Sciatic nerve (tissue), 2 donors: ENCODE data around the gene GSTK1. TPM values are rescaled to one million over a fixed set of nuclear protein-coding genes. Genes with fewer than 3 reads are reported as not detected.
"Not testable (repeated sequence)": the region's sequence is repeated elsewhere in the genome, so short reads cannot be mapped to it uniquely, and the experiment has no call there.

Experiments
- ATAC-seq: fragments of 200-7000 bp; cut with Tn5 transposase; one replicate; pipeline ENCODE4 v1.9.1; 2020; ENCODE audit warnings: mild to moderate bottlenecking, moderate library complexity
- DNase-seq: peaks from one replicate; pipeline ENCODE4 v3.0.0-alpha.2; 2020; ENCODE audit warnings: low spot score
- intact Hi-C: fragments of 100-400 bp; cut with DNase I; formaldehyde crosslinking; loops from one replicate; pipeline ENCODE4 v1.14.2; 2022
- total RNA-seq: library from RNA; stranded (reverse); fragmentation: NEBNext Ultra II Directional; extraction: Animal tissue kit (Norgen Biotek cat#: 25700); gene quantifications from one replicate; pipeline ENCODE4 v1.2.1, GENCODE V29; 2021
- donor health status: DM: no; HTN: no; CAD: no.
- donor health status: DM: no; HTN: no; CAD: no.

GSTK1 gene
- total RNA-seq, 1 donor from 2014 or later: 155 TPM

DNA sequence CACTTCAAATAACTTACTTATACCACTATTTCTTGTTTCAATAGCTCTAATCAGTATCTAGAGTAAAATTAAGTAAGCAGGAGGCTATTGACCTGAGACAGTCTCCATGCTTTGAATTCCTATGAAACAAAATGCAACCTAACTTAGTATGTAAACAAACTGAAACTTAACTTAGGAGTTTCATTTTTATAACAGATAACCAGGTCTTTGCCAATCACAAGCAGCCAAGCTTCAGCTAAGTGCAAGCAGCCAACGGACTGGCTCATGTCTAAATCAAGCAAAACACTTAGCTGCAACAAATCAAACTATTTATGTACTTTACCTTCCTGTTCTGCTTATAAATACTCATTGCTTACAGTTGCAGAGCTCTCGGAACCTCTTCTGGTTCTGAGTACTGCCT lies 4.4 kb upstream of the GSTK1 start:
- ATAC-seq (no peak), DNase-seq (no peak)
- intact Hi-C loops: no loop called here

DNA sequence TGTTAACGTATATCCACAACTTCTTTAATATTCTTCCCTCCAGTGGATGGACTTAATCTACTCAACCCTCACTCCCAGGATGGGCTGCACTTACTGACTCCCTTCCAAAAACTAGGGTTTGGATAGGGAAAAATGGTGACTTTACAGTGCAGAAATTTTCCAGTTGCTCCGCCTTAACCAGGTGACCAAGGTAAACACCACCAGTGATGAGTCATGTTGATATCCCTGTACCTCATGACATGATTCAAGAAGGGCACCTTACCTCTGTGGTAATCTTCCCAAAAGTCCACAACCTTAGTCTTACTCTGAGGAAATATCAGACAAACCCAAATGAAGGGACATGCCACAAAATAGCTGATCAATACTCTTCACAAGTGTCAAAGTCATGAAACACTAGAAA lies 3.5 kb upstream of the GSTK1 start:
- intact Hi-C loops: no loop called here

DNA sequence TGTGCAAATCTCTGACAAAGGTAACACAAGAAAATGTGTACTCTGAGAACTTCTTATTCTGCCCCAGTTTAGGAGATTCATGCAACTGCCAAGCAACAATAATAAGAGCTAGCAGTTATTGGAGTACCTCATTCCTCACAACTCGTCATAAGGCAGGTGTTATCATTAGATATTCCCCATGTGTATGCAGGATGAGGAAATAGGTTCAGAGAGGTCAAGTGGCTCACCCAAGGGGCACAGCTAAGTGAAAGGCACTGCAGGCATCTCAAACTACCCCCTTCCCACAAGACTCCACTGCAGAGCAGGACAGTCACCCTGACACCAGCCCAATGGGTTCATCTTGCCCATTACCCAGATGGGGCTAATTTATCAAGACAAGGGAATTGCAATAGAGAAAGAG lies 1.3 kb upstream of the GSTK1 start:
- DNase-seq: no peak
- no peak for ATAC-seq
- intact Hi-C loops: no loop called here

More for the DNA sequence above, 3.5 kb upstream of the GSTK1 start:
- ATAC-seq (no peak), DNase-seq (no peak)

DNA sequence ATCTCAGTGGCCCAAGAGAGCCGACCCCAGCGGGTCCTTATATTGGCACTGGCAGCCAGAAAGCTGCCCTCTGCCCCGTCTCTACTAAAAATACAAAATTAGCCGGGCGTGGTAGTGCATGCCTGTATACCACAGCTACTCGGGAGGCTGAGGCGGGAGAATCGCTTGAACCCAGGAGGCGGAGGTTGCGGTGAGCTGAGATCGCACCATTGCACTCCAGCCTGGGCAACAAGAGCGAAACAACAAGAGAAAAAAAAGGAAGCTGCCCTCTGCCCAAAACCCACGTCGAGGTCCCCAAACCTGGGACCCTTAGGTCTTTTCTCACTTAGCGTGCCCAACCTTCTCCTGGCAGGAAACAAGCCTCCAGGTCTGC lies 941 bp downstream of the GSTK1 start:
- intact Hi-C loops, DNase-seq, ATAC-seq: not testable (repeated sequence)

DNA sequence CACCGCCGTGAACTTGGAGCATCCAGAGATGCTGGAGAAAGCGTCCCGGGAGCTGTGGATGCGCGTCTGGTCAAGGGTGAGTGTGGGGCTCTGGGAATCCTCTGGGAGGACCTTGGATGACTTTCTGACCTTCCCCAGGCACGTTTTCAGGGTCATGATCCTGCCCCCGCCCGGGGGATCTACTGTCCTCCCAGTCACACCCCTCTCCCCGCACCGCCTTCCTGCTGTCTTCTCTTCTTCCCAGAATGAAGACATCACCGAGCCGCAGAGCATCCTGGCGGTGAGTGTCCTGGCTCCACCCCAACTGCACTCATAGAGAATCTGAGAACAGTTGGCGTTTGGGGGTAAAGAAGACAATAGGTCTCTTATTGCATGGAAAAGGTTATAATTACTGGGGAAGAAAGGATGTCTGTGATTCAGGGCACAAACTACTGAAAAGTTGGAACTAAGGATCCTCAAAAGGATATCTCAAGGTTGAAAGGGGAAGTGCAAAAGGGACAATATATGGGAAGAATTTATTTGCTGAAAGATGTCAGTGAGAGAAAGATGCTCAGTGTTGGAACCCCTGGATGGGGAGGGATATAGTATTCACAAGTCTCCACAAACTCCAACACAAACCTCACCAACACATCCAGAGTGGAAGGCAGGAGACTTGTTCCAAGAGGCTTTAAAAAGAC lies 1.9 kb downstream of the GSTK1 start:
- ATAC-seq (no peak), DNase-seq (no peak)
- intact Hi-C loops: no loop called here

DNA sequence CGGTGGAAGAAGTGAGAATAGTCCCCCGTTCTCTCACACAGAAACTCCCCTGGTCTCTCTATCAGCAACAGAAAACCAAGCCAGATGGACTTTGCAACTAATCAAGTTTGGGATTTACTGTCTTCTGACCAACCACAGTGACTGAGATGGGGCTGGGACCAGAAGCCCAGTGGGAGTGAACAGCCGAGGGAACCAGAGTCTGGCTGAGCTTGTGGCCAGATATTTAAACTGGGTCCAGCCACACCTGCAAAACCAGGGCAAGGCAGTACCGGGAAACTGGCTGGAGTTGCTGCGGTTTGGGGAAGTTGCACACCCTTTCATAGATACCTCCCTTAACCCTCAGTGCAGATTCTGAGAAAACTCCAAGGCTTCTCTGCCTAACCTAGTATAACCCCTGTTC lies 6.0 kb downstream of the GSTK1 start:
- ATAC-seq: no peak
- intact Hi-C loops: no loop called here
- no peak for DNase-seq

DNA sequence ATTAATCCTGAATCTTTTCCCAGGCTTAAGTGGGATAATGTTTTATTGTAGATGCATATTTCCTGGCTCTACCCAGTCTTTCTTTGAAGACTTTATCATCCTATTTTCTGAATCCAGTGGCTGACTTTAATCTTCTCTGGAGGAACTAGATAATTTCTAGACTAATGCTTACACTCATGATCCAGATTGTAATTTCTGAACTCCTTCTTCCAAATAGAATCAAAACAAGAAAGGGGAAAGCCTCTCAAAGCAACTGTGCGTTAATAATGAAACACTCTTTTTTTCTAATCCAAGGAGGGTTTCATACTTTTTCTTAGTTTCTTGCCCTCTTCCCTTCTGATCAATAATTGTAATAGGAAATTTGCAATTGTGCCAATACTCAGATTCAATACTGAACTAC lies 8.0 kb downstream of the GSTK1 start:
- intact Hi-C loops: no loop called here
- ATAC-seq (no peak), DNase-seq (no peak)

DNA sequence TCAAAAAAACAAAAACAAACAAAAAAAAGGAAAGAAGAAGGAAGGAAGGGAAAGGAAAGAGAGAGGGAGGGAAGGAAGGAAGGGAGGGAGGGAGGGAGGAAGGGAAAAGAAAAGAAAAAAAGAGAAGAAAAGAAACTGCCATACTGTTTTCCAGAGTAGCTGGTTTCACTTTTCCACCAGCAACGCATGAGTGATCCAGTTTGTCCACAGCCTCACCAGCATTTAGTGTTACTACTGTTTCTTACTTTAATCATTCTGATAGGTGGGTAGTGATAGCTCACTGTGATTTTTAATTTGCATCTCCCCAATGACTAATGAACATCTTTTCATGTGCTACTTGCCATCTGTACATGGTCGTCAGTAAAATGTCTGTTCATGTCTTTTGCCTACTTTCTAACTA lies 9.6 kb downstream of the GSTK1 start:
- ATAC-seq: no peak
- no peak for DNase-seq
- intact Hi-C loops: no loop called here

DNA sequence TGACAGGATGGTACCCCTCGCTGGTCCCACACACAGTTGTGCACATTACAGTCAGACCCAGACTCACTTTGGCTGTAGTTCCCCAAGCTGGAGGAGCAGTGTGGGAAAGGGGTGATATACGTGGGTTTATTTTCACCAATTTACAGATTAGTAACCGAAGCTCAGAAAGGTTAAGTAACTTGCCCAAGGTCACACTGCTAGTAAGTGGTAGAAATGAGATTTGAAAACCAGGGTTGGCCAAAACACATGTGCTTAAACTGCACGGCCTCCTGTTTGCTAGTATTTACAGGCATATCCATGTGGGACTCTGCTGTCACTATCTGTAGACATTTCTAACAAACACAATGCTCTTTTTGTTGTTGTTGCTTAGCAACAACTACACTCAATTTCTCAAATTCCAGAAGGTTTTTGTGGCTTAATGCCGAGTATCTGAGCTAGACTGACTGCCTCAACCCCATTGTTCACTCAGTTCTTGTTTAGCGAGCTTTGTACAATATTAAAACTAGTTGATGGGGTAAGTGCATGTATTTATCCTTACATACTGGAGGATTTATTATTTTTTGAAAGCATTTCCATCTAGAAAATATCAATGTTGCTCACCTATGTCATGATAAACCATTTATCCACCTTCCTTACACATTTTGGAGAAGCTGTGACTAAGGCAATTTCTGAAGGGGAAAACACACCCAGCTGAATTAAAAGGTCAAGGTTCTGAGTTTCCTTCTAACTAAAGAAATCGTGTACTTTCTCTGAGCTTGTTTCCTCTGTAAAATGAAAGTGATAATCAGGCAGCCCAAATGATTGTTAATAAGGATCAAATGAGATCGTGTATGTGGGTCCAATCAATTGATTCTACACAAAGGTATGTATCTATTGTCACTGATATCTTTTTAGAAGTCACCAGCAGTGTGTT lies 16.2 kb downstream of the GSTK1 start:
- peak; percentile 93 for ATAC-seq

DNA sequence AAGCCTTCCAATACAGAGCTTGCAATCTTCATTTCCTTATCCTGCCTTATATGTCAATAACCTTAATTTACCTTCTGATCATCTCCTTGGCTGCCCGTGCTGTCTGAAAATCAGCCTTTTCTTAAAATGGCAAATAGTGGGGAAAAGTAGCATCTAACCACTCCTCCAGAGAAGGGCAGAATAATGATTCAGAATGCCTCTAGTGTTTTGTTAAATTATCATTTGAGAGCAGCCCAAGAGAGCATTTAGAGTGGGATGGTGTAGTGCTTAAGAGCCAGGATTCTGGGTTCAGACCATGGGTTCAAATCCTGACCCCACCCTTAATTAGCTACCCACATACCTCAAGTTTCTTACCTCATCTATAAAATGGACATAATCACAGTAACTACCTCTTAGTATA lies 16.9 kb downstream of the GSTK1 start:
- DNase-seq: no peak
- intact Hi-C loops: no loop called here
- ATAC-seq: no peak

More for the DNA sequence above, 16.2 kb downstream of the GSTK1 start:
- intact Hi-C loops: no loop called here
- DNase-seq: no peak

DNA sequence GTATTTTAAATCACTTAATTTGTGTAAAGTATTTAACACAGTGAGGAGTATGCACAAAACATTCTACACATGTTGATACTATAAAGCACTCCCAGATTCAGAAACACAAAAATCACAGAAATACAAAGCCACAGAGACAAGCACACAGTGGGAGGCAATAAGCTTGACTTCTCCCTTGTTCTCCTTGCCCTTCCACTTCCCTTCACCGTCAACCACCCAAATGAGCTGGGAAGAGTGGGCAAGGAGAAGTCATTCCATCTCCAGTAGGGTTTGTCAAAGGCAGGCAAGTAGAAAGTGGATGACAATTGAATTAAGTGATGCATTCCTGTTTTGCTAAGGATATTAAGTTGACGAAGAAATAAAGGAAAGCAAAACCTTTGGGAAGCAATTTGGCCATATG lies 17.3 kb downstream of the GSTK1 start:
- intact Hi-C loops: no loop called here
- DNase-seq (no peak), ATAC-seq (no peak)

DNA sequence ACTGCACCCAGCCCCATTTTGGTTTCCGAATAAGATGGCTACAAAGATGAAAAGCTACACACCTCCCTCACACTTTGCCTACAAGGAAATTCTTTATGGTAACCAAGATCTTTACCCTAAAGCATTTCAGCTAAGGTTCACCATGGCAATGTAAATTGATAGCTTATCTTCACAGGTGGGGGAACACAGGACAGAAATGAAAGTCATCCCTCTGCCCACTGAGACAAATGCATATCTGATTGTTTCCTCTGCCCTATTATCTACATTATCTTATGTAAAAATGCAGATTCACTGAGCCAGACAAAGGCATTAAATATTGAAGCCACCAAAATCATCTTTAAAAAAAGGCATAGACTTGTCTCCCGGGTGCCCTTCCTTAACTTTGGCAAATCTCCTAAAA lies 18.3 kb downstream of the GSTK1 start:
- ATAC-seq: no peak

DNA sequence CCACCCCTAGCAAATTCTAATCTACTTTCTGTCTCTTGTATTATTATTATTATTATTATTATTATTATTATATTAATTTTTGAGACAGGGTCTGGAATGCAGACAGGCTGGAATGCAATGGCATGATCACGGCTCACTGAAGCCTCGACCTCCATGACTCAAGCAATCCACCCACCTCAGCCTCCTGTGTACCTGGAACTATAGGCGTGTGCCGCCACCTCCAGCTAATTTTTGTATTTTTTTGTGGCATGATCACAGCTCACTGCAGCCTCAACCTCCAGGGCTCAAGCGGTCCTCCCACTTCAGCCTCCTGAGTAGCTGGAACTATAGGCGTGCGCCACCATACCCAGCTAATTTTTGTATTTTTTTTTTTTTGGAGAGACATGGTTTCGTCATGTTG lies 18.9 kb downstream of the GSTK1 start:
- intact Hi-C loops: no loop called here
- DNase-seq: no peak

More for the DNA sequence above, 18.3 kb downstream of the GSTK1 start:
- intact Hi-C loops: no loop called here
- DNase-seq: no peak

DNA sequence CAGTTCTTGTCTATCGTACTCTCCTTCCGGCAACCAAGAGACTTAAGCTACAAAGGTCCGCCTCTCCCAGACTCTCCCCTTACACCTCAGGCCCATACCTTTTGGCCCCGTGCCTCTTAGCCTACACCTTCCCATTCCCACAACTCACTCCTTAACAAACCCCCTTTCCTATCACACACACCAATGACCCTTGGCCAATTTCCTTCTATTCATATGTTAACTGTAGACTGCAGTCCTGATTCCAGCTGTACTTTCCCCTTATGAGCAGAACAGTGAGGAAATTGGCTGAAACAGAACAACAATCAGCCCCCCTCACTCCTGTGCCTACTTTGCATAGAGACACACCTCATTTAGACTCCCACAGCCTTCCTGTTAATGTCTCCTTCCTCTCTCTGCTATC lies 20.1 kb downstream of the GSTK1 start:
- ATAC-seq: no peak
- no peak for DNase-seq
- intact Hi-C loops: no loop called here

More for the DNA sequence above, 18.9 kb downstream of the GSTK1 start:
- ATAC-seq: no peak

DNA sequence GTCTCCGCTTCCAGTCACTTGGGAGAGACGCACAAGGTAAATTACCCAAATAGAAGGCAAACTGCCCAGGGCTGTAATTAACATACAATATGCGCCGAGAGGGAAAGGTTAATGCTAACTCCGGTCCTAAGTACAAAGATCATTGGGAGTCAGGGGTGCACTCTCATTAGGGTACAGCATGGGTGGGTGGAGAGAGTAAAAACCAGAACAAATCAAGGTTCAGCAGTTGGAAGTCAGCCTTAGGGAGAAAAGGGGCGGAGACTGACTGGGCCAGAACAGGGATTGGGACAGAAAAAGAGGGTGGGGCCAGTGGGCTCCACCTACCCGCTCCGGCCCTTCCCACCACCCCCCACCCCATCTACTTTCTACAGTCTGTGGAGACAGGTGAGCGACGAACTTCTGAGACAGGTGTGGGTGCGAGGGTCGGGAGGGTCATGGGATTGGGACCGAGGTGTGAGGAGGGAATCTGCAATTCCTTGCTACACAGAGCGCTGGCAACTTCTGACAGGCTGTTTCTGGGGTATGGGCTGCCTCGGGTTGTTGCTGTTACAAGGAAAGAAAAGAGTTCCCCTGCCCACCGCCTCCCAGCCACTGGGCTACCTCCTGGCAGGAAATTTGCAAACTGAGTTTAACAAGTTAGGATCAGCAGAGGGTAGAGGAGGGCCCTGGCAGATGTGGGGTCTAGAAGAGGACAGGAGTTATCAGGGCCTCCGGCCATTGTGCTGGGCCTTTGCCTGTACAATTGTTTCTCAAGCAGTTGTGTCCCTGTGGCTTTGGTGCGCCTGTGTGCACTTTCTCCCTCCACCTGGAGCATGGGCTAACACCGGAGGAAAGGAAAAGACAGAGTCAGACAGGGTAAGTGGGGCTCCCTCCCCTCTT lies 21.6 kb downstream of the GSTK1 start, which contains the start of gene TMEM139:
Gene TMEM139, plus strand, starts transcription at position 368 of the 879 bp plus-strand sequence. CDS start 1,000 bp downstream, outside the sequence.
- no peak for DNase-seq
- no peak for ATAC-seq
- intact Hi-C loops: no loop called here

DNA sequence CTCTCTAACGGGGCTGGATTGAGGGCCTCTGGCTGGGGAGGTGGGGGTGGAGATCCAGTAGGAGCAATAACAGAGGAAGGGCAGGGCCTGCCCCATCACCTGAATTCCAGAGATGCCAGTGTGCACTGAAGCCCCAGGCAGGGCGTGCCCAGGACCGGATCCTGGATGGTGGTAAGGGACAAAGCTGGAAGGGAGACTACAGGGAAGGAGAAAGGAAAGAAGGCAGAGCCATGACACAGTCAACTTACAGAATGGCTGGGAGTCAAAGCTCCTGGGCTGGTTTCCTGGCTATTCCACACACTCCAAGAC lies 22.2 kb downstream of the GSTK1 start:
- ATAC-seq (no peak), DNase-seq (no peak)
- intact Hi-C loops: no loop called here

DNA sequence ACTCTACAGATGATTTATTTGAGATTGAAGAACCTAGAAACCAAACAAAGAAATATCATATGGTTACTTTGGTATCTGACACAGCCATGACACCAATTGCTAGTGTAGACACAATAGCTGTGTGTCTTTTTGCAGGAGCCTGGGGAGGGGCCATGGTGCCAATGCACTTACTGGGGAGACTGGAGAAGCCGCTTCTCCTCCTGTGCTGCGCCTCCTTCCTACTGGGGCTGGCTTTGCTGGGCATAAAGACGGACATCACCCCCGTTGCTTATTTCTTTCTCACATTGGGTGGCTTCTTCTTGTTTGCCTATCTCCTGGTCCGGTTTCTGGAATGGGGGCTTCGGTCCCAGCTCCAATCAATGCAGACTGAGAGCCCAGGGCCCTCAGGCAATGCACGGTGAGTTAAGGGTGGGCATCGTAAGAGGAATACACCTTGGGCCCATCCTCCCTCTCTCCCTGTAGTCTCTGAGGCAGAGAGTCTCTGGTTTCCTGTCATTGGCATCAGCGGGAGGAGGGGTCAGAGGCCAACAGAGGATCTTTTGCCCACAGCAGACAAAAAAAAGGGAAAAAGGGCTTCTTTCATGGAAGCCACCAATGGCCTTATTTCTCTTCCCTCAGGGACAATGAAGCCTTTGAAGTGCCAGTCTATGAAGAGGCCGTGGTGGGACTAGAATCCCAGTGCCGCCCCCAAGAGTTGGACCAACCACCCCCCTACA lies 22.7 kb downstream of the GSTK1 start:
- DNase-seq: no peak
- no peak for ATAC-seq
- intact Hi-C loops: no loop called here

DNA sequence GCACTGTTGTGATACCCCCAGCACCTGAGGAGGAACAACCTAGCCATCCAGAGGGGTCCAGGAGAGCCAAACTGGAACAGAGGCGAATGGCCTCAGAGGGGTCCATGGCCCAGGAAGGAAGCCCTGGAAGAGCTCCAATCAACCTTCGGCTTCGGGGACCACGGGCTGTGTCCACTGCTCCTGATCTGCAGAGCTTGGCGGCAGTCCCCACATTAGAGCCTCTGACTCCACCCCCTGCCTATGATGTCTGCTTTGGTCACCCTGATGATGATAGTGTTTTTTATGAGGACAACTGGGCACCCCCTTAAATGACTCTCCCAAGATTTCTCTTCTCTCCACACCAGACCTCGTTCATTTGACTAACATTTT lies 23.3 kb downstream of the GSTK1 start:
- ATAC-seq: no peak
- no peak for DNase-seq
- intact Hi-C loops: no loop called here

DNA sequence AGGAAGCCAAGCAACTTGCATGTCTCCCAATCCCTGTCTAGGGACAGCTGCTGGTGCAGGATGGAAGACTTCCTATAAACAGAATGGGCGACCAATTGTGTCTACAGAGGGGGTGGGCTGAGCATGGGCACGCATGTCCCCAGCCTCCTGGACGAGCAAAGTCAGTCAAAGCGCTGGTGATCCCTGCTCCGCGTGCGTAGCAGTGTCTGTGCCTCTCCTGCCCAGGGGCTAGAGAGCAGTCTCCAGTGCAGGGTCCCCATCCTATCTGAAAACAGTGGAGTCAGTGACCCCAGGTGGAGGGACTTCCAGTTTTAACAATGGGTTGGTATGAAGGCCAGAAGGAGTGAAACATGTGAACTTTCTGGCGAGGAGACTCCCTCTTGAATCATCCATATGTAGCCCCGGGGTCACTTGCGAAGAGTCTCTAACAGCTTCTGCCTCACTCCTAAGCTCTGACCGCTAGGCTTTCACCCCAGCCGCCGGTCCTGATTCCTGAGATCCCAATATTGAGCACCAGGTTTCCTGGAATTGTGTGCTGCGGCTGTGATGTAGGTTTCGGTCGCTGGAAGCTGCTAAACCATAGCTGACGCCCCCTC lies 24.2 kb downstream of the GSTK1 start:
- intact Hi-C loops: no loop called here
- no peak for DNase-seq
- no peak for ATAC-seq
